GM23248 (cell line): ENCODE measurements around the gene JAK2. TPM values are rescaled to one million over a fixed set of nuclear protein-coding genes. Genes with fewer than 3 reads are reported as not detected.
A peak's percentile ranks its signal among the peaks of the same experiment; 100 is the strongest.

Source experiments
- DNase-seq: peaks from one replicate; pipeline ENCODE4 v3.0.0-alpha.2; 2015
- H2AFZ ChIP-seq: fragments of 200-600 bp; sonication (generic); 2 replicates; pipeline ENCODE4 v1.6.1; 2016; ENCODE audit warnings: antibody characterized with exemption
- H3F3A ChIP-seq: fragments of 200-600 bp; sonication (generic); 2 replicates; pipeline ENCODE4 v1.6.1; 2016; ENCODE audit warnings: mild to moderate bottlenecking, antibody characterized with exemption, mixed run types; ENCODE audit not compliant: insufficient read depth
- H3K27ac ChIP-seq: fragments of 200-600 bp; sonication (generic); 2 replicates; pipeline ENCODE4 v1.5.1; 2016; ENCODE audit warnings: mild to moderate bottlenecking
- H3K27me3 ChIP-seq: fragments of 200-600 bp; sonication (generic); replicated peaks from 2 replicates; pipeline ENCODE4 v1.6.1; 2016; ENCODE audit warnings: mild to moderate bottlenecking; ENCODE audit not compliant: insufficient read depth
- H3K36me3 ChIP-seq: fragments of 200-600 bp; sonication (generic); 2 replicates; pipeline ENCODE4 v1.6.1; 2016; ENCODE audit warnings: low read depth, mild to moderate bottlenecking
- H3K4me1 ChIP-seq: fragments of 200-600 bp; sonication (generic); 2 replicates; pipeline ENCODE4 v1.6.1; 2016; ENCODE audit warnings: mild to moderate bottlenecking; ENCODE audit not compliant: insufficient read depth
- H3K4me2 ChIP-seq: fragments of 200-600 bp; sonication (generic); one replicate; pipeline ENCODE4 v1.6.1; 2016; ENCODE audit warnings: mild to moderate bottlenecking; ENCODE audit not compliant: unreplicated experiment
- H3K4me3 ChIP-seq: fragments of 200-600 bp; sonication (generic); 2 replicates; pipeline ENCODE4 v1.5.1; 2016; ENCODE audit warnings: mild to moderate bottlenecking
- H3K79me2 ChIP-seq: fragments of 200-600 bp; sonication (generic); 2 replicates; pipeline ENCODE4 v1.6.1; 2016; ENCODE audit warnings: mild to moderate bottlenecking; ENCODE audit not compliant: insufficient read depth
- H3K9ac ChIP-seq: fragments of 200-600 bp; sonication (generic); 2 replicates; pipeline ENCODE4 v1.6.1; 2016; ENCODE audit warnings: mild to moderate bottlenecking
- H3K9me2 ChIP-seq: fragments of 200-600 bp; sonication (generic); 2 replicates; pipeline ENCODE4 v1.6.1; 2016; ENCODE audit warnings: mixed run types, mild to moderate bottlenecking, moderate library complexity; ENCODE audit not compliant: insufficient read depth
- H3K9me3 ChIP-seq: fragments of 200-600 bp; sonication (generic); one replicate; pipeline ENCODE4 v1.6.1; 2017; ENCODE audit warnings: low read depth
- H4K20me1 ChIP-seq: fragments of 200-600 bp; sonication (generic); 2 replicates; pipeline ENCODE4 v1.6.0; 2016; ENCODE audit not compliant: insufficient read depth
- EZH2 ChIP-seq: fragments of 200-600 bp; sonication (generic); IDR thresholded peaks from 2 replicates; pipeline ENCODE4 v1.6.1; 2018; ENCODE audit warnings: antibody characterized with exemption, mild to moderate bottlenecking; ENCODE audit not compliant: insufficient read depth, poor library complexity, severe bottlenecking
- EZH2phosphoT487 ChIP-seq: fragments of 200-600 bp; sonication (generic); IDR thresholded peaks from 2 replicates; pipeline ENCODE4 v1.6.1; 2018; ENCODE audit warnings: antibody characterized with exemption, moderate library complexity, mild to moderate bottlenecking, low read depth; ENCODE audit not compliant: insufficient read depth
- WGBS, 2 experiments: methylation state at CpG; one replicate each; pipeline ENCODE4 v1.1.6; 2015 to 2017; ENCODE audit warnings: low lambda C conversion rate in 2 of 2, low coverage in 1 of 2; ENCODE audit errors: missing lambda C conversion rate in 2 of 2; 5-methylcytosine and 5-hydroxymethylcytosine counted together
- in situ Hi-C: fragments of 300-500 bp; cut with MboI; formaldehyde crosslinking; loops from 2 replicates; pipeline ENCODE4 v1.15.0; 2020
- polyA plus RNA-seq: library from polyadenylated mRNA; unstranded; fragments of >200 nt; fragmentation: Nextera tagmentation; extraction: Ambion mirVana; gene quantifications from 2 replicates; pipeline ENCODE4 v1.2.1, GENCODE V29; 2016
- total RNA-seq: library from RNA; depleted of rRNA; stranded (reverse); fragments of >200 nt; shearing (Covaris generic); gene quantifications from 2 replicates; pipeline ENCODE4 v1.2.3, GENCODE V29; 2014; rRNA removed

The JAK2 gene
- total RNA-seq (6.5 and 6.7 TPM in 2 replicates), polyA plus RNA-seq (4.1 and 5.0 TPM in 2 replicates)

DNA sequence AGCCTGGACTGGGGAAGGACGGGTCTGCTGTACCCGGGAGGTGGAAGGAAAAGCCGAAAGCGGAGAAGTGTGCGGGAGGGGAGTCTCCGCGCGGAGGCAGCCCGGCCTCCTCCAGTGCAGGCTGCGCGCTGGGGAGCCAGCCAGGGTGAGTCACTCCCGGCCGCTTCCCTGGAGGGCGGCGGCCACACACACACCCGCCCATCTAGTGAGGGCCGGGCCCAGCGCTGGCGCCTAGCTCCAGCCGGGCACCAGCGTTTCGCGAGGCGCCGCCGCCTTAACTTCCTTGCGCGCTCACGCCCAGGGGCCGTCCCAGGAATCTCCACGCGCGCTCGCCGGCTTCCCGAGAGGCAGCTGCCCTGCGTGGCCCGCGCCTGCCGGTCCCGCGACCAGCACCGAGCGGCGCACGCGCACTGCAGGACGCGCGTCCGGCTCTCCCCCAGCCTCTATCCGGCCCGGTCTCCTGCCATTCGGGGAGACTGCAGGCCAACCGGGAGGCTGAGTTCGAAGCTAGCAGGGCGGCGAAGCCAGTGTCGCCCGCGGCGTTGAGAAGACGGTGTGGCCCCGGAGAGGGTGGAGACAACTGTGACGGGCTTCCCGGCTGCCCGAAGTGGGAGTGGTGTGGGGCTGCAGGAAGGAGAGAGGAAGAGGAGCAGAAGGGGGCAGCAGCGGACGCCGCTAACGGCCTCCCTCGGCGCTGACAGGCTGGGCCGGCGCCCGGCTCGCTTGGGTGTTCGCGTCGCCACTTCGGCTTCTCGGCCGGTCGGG lies at the start of gene JAK2:
Gene JAK2, plus strand, starts transcription at position 652 of the 765 bp plus-strand sequence. CDS start 36,716 bp downstream, outside the sequence.
- Histone ChIP-seq H3K4me2 (peak within 1 kb of the TSS; percentile 94), H4K20me1 (no peaks in the 10 kb centered on the region), H3K36me3 (no peaks in the 10 kb centered on the region), H3K4me3 (peak within 1 kb of the TSS; percentile 81), H2AFZ (peak within 1 kb of the TSS; percentile 95), H3K9me3 (no peaks in the 10 kb centered on the region), H3K79me2 (peaks cover 40% of the 10 kb centered on the region), H3K9me2 (no peaks in the 10 kb centered on the region), H3K4me1 (peaks cover 28% of the 10 kb centered on the region), H3K27ac (peak within 1 kb of the TSS; percentile 94), H3K9ac (peak within 1 kb of the TSS; percentile 92), H3K27me3 (no peaks in the 10 kb centered on the region), H3F3A (peaks cover 27% of the 10 kb centered on the region)
- WGBS, 2 experiments: 1 to 2% methylated on average over 78 of the region's 84 CpGs
- in situ Hi-C loops: no loop called here
- DNase-seq: peak; percentile 98
- TF ChIP-seq EZH2phosphoT487 (no peak), EZH2 (no peak)

- 93 to 95% methylated on average over 3 of the region's 3 CpGs for WGBS, 2 experiments
- in situ Hi-C loops: no loop called here
These were observed 48.8 kb upstream of the JAK2 start for GRCh38 chr9:4936277-4936676.

GRCh38 chr9:4936823-4937222 lies 48.2 kb upstream of the JAK2 start:
- TF ChIP-seq EZH2phosphoT487 (no peak), EZH2 (no peak)
- Histone ChIP-seq H3K79me2 (no peaks in the 10 kb centered on the region), H3K9ac (no peak overlapping the region), H2AFZ (no peak overlapping the region), H3K9me3 (no peaks in the 10 kb centered on the region), H4K20me1 (no peaks in the 10 kb centered on the region), H3K4me3 (no peak overlapping the region), H3K36me3 (no peaks in the 10 kb centered on the region), H3K27me3 (no peaks in the 10 kb centered on the region), H3K9me2 (no peaks in the 10 kb centered on the region), H3F3A (no peaks in the 10 kb centered on the region), H3K4me2 (no peak overlapping the region), H3K4me1 (peaks cover 7% of the 10 kb centered on the region; the same call in 1 of the 2 replicates), H3K27ac (no peak overlapping the region)
- WGBS, 2 experiments: 85 to 88% methylated on average over 1 of the region's 1 CpG
- in situ Hi-C loops: no loop called here
- DNase-seq: no peak

More at GRCh38 chr9:4936277-4936676, 48.8 kb upstream of the JAK2 start:
- H3K36me3 ChIP-seq: no peaks in the 10 kb centered on the region
- H3K9ac ChIP-seq: no peak overlapping the region
- no peak overlapping the region for H3K27ac ChIP-seq
- no peak for DNase-seq
- no peaks in the 10 kb centered on the region for H3K79me2 ChIP-seq
- TF ChIP-seq EZH2: no peak
- TF ChIP-seq EZH2phosphoT487: no peak
- H3F3A ChIP-seq: no peaks in the 10 kb centered on the region
- H2AFZ ChIP-seq: no peak overlapping the region
- no peak overlapping the region for H3K4me3 ChIP-seq
- no peak overlapping the region for H3K4me2 ChIP-seq
- H4K20me1 ChIP-seq: no peaks in the 10 kb centered on the region
- H3K4me1 ChIP-seq: peaks cover 7% of the 10 kb centered on the region; the same call in 1 of the 2 replicates
- no peaks in the 10 kb centered on the region for H3K9me2 ChIP-seq
- H3K27me3 ChIP-seq: no peaks in the 10 kb centered on the region
- no peaks in the 10 kb centered on the region for H3K9me3 ChIP-seq

- no peak overlapping the region for H2AFZ ChIP-seq
- 29 to 38% methylated on average over 1 of the region's 1 CpG for WGBS, 2 experiments
- TF ChIP-seq EZH2 (no peak), EZH2phosphoT487 (no peak)
- no peak overlapping the region for H3K9ac ChIP-seq
- no peak overlapping the region for H3K4me3 ChIP-seq
- no peak overlapping the region for H3K4me2 ChIP-seq
- in situ Hi-C loops: no loop called here
- H3K9me3 ChIP-seq: no peaks in the 10 kb centered on the region
- no peaks in the 10 kb centered on the region for H3K36me3 ChIP-seq
- H3K79me2 ChIP-seq: no peaks in the 10 kb centered on the region
- no peaks in the 10 kb centered on the region for H3F3A ChIP-seq
- H3K9me2 ChIP-seq: no peaks in the 10 kb centered on the region
- no peak for DNase-seq
- no peak overlapping the region for H3K27ac ChIP-seq
- H4K20me1 ChIP-seq: no peaks in the 10 kb centered on the region
- peaks cover 7% of the 10 kb centered on the region; the same call in 1 of the 2 replicates for H3K4me1 ChIP-seq
- H3K27me3 ChIP-seq: no peaks in the 10 kb centered on the region
These were observed 47.6 kb upstream of the JAK2 start for GRCh38 chr9:4937446-4937845.
